T-helper 2 cell (primary cell): ENCODE data around the gene SMIM23.
"Not testable (repeated sequence)": the region's sequence is repeated elsewhere in the genome, so short reads cannot be mapped to it uniquely, and the experiment has no call there.

ENCODE experiments used
- DNase-seq, 5 experiments: peaks; one replicate each; pipeline versions ENCODE4 v3.0.0 to v3.0.0-alpha.2; 2012 to 2022

SMIM23 gene

DNA sequence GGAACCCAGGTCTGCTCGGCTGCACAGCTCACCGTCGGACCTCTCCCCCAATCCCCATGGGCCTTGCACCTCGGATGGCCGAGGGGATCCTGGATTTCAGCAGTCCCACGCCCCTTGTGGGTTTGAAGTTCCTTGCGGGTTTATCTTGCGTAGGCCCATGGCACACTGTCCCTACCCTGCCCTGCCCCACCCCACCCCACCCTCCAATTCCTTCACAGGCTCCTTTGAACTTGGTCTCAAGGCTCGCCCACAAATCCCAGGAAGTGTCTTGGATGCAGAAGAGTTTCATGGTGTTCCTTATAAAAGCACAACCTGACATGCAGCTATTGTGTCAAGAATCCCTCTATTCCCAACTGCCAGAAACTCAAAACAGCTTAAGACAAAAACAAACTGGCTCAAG is 11.2 kb upstream of the SMIM23 start:
- DNase-seq = no peak

DNA sequence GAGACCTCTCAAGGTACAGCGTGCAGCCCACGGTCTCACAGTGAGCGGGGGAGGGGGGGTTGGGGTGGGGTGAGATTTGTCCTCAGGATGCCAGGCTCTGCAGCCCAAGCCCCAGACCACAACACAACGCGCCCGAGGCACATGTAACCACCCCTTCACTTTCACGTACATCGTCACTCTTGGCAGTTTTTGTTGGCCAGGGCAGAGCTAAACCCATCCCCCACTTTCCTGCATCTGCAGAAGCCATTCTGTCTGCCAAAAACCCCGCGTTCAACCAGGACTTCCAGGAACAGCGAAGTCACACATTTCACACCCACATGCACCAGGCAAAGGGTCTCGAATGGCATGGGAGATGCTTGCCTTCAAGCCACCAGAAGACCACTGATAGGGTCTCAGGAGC is 9.4 kb upstream of the SMIM23 start:
- no peak for DNase-seq

- DNase-seq = no peak
Observed at GRCh38 chr5:171776770-171777759, 8.6 kb upstream of the SMIM23 start.

- not testable (repeated sequence) for DNase-seq
Observed at GRCh38 chr5:171781744-171782143, 3.9 kb upstream of the SMIM23 start.

GRCh38 chr5:171782332-171782966 is 3.2 kb upstream of the SMIM23 start:
- DNase-seq = no peak

DNA sequence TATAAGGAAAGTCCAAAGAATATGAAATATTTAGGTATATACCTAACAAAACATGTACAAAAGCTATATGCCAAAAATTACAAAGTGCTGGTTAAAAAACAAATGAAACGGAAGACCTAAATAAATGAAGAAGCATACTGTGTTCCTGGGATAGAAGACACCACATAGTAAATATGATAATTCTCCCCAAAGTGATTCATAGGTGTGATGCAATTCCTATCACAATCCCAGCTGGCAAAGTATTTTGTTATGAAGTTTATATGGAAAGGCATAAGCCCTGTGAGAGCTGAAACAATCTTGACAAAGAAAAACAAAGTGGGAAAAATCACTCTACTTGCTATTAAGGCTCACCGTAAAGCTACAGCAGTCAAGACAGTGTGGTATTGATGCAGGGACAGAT is 2.6 kb upstream of the SMIM23 start:
- DNase-seq = no peak

GRCh38 chr5:171789353-171789752 is 3.7 kb downstream of the SMIM23 start:
- no peak for DNase-seq

- DNase-seq = no peak
Observed at GRCh38 chr5:171790408-171790807, 4.8 kb downstream of the SMIM23 start.

DNA sequence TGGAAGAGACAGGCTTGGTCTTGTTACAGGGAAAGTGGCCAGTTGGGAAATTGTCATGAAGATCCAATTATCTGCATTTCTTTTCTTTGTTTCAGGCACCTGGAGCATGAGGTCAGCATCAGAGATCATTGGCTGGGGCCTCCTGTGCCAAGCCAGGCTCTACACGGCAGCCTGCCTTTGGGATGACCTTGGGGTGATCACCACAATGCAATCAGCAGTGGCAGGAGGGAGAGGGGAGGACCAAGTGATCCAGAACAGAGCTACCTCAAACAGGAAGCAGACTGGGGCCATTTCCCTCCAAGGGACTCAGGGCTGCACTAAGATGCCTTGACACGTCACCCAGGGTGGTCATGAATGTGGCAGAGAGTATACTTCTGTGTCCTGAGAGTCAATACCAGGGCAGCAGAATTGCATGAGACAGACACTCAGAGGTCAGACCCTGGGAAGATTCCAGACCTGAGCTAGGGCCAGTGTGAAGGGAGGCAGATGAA is 8.9 kb downstream of the SMIM23 start:
- DNase-seq = no peak

GRCh38 chr5:171795381-171795780 is 9.8 kb downstream of the SMIM23 start:
- no peak for DNase-seq

DNA sequence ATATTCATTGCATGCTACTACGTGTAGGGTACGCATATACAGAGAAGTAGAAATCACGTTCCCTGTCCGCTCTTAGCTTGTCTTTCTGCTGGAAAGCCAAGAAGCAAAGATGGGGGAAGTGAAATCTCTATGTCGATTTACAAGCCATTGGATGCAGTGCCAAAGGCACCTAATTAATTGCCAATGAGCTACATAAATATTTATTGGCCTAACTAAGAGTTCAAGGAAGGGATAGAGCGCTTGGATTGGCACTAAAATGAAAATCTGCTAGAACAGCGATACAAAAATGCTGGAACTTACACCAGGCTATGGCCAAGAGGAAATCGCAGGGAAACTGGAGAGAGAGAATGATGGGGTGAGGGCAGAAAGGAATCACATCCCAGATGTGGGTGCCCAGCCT is 10.8 kb downstream of the SMIM23 start:
- DNase-seq = no peak

DNA sequence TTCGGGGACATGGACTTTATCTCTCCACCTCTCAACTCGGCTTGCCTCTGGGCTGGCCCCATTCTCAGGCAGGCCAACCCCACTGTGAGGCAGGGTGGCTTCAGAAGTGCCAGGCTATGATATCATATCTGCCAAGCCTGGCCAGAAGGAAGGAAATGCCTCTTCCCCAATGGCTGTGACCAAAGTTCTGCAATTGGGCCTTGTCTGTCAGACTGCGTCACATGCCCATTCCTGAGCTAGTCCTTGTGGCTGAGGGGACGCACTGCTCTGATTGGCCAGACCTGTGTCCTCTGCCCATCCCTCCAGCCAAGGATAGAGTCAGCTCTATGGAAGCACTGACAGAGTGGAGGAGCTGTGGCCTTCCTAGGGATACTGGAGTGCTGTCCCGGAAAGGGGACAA is 11.9 kb downstream of the SMIM23 start:
- DNase-seq = no peak

- DNase-seq = no peak
Observed at GRCh38 chr5:171798418-171798817, 12.8 kb downstream of the SMIM23 start.

- DNase-seq = no peak
Observed at GRCh38 chr5:171801839-171802238, 16.2 kb downstream of the SMIM23 start.

DNA sequence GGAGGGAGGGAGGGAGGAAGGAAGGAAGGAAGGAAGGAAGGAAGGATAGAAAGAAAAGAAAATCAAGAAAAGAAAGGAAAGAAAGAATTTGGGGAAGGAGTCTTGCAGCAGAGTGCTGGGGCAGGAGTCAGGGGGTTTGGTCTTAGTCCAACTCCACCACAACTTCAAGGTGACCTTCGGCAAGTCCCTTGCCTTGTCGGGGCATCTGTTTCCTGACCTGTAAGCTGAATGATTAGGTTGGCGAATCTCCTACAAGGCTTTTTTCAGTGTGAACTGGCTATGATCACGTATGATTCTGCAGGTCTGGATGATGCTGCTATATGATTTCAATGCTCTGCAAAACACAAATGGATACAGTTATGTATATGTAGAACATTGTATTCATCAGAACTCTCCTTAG is 20.1 kb downstream of the SMIM23 start:
- DNase-seq = no peak

- DNase-seq = no peak
Observed at GRCh38 chr5:171806976-171807747, 21.5 kb downstream of the SMIM23 start.

GRCh38 chr5:171808453-171808852 is 22.8 kb downstream of the SMIM23 start:
- DNase-seq = no peak

DNA sequence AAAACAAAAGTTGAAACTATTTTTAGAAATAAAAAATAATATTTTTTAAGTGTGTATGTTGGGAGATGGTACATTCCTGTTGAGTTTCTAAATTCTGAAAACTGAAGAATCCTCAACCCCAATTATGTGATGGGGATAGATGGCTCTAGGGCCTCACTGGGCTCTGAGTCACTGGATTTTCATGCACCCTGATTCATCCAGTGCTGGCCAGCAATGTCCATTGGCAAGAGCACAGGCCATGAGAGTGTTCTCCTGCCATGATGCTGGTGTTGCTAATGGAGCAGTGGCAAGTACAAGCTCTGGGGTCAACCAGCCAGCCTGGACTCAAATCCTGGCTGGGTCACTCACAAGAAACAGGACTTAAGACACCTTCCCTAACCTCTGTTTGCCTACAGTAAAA is 23.3 kb downstream of the SMIM23 start:
- no peak for DNase-seq

- no peak for DNase-seq
Observed at GRCh38 chr5:171810227-171810626, 24.6 kb downstream of the SMIM23 start.

- no peak for DNase-seq
Observed at GRCh38 chr5:171813270-171813669, 27.7 kb downstream of the SMIM23 start.

- no peak for DNase-seq
Observed at GRCh38 chr5:171813813-171814490, 28.3 kb downstream of the SMIM23 start.

GRCh38 chr5:171816666-171817065 is 31.0 kb downstream of the SMIM23 start:
- no peak for DNase-seq

- no peak for DNase-seq
Observed at GRCh38 chr5:171820561-171820960, 34.9 kb downstream of the SMIM23 start.
